ENCODE data around the gene BAZ2B. TPM values are rescaled to one million over a fixed set of nuclear protein-coding genes. Genes with fewer than 3 reads are reported as not detected.
A peak's percentile ranks its signal among the peaks of the same experiment; 100 is the strongest.

The BAZ2B gene
- total and polyA plus RNA-seq, 2 experiments from 2014 or later, result 51.7 to 62.9 TPM

DNA sequence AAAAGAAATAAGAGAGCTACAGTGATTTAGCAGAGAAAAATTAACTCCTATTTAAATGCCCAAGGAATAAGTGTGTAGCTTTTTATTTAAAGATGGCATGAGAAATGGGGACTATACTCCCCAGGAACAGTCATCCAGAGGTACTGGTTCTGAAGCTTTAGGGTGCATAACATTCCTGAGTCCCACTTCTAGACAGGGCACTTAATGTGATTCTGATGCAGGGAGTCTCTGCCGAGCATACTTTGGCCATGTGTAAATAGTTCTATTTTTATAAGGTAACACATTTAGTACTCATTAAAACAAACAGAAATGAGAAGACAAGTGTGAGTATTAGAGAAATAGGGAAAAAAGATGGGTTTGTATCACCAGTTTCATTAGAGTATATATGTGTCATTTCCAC lies 175.2 kb downstream of the BAZ2B start (continued):
- TF ChIP-seq, protein P1, sequence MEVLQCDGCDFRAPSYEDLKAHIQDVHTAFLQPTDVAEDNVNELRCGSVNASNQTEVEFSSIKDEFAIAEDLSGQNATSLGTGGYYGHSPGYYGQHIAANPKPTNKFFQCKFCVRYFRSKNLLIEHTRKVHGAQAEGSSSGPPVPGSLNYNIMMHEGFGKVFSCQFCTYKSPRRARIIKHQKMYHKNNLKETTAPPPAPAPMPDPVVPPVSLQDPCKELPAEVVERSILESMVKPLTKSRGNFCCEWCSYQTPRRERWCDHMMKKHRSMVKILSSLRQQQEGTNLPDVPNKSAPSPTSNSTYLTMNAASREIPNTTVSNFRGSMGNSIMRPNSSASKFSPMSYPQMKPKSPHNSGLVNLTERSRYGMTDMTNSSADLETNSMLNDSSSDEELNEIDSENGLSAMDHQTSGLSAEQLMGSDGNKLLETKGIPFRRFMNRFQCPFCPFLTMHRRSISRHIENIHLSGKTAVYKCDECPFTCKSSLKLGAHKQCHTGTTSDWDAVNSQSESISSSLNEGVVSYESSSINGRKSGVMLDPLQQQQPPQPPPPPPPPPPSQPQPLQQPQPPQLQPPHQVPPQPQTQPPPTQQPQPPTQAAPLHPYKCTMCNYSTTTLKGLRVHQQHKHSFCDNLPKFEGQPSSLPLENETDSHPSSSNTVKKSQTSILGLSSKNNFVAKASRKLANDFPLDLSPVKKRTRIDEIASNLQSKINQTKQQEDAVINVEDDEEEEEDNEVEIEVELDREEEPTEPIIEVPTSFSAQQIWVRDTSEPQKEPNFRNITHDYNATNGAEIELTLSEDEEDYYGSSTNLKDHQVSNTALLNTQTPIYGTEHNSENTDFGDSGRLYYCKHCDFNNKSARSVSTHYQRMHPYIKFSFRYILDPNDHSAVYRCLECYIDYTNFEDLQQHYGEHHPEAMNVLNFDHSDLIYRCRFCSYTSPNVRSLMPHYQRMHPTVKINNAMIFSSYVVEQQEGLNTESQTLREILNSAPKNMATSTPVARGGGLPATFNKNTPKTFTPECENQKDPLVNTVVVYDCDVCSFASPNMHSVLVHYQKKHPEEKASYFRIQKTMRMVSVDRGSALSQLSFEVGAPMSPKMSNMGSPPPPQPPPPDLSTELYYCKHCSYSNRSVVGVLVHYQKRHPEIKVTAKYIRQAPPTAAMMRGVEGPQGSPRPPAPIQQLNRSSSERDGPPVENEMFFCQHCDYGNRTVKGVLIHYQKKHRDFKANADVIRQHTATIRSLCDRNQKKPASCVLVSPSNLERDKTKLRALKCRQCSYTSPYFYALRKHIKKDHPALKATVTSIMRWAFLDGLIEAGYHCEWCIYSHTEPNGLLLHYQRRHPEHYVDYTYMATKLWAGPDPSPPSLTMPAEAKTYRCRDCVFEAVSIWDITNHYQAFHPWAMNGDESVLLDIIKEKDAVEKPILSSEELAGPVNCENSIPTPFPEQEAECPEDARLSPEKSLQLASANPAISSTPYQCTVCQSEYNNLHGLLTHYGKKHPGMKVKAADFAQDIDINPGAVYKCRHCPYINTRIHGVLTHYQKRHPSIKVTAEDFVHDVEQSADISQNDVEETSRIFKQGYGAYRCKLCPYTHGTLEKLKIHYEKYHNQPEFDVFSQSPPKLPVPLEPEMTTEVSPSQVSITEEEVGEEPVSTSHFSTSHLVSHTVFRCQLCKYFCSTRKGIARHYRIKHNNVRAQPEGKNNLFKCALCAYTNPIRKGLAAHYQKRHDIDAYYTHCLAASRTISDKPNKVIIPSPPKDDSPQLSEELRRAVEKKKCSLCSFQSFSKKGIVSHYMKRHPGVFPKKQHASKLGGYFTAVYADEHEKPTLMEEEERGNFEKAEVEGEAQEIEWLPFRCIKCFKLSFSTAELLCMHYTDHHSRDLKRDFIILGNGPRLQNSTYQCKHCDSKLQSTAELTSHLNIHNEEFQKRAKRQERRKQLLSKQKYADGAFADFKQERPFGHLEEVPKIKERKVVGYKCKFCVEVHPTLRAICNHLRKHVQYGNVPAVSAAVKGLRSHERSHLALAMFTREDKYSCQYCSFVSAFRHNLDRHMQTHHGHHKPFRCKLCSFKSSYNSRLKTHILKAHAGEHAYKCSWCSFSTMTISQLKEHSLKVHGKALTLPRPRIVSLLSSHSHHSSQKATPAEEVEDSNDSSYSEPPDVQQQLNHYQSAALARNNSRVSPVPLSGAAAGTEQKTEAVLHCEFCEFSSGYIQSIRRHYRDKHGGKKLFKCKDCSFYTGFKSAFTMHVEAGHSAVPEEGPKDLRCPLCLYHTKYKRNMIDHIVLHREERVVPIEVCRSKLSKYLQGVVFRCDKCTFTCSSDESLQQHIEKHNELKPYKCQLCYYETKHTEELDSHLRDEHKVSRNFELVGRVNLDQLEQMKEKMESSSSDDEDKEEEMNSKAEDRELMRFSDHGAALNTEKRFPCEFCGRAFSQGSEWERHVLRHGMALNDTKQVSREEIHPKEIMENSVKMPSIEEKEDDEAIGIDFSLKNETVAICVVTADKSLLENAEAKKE (CRISPR knock-in tag; IDR thresholded peaks at IDR 0.05), result no peak
- no peak for TF ChIP-seq POLR2AphosphoS5 (IDR thresholded peaks at IDR 0.05; ENCODE audit: low read depth)

DNA sequence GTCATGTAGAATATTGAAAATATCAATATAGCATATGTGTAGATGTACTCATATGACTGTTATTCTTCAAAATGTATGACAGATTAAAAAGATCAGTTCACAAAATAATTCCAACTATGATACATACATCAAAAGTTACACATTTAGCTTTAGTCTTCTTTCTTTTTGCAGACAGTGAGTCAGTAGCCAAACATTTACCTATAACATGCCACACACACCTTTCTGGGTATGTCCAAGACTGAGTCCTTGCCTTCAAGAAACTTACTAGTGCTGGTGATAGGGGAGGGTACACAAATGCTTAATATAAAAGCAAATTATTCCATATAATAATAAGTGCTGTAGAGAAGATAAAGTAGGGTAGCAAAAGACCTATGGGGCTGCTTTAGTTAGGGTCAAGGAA lies 176.9 kb downstream of the BAZ2B start:
- H3K9me2 ChIP-seq (ENCODE audit: insufficient read depth), result no peaks in the 10 kb centered on the region
- no peaks in the 10 kb centered on the region for H3K9me3 Mint-ChIP-seq
- H4K20me1 ChIP-seq (replicated peaks; ENCODE audit: insufficient read depth), result no peaks in the 10 kb centered on the region
- no peaks in the 10 kb centered on the region for H3F3A ChIP-seq (replicated peaks; ENCODE audit: low read depth)
- H3K27me3 ChIP-seq (ENCODE audit: insufficient read depth), result no peaks in the 10 kb centered on the region
- H3K27ac Mint-ChIP-seq, result no peak overlapping the region
- H3K27ac ChIP-seq (ENCODE audit: low read depth), result 0 out of 2 replicates have a peak overlapping the region, but pooled peaks have one; percentile 17
- no peak overlapping the region for H2AFZ ChIP-seq
- H3K36me3 ChIP-seq (ENCODE audit: insufficient read depth), result peaks cover 22% of the 10 kb centered on the region; the same call in 1 of the 2 replicates
- no peak overlapping the region for H3K4me3 Mint-ChIP-seq
- H3K4me1 ChIP-seq (ENCODE audit: insufficient read depth), result no peaks in the 10 kb centered on the region
- H3K36me3 Mint-ChIP-seq (ENCODE audit: low read depth), result peaks cover 29% of the 10 kb centered on the region; the same call in 2 of the 3 replicates
- no peak for ATAC-seq
- H3K4me1 Mint-ChIP-seq, result no peaks in the 10 kb centered on the region
- no peaks in the 10 kb centered on the region for H3K27me3 Mint-ChIP-seq (ENCODE audit: insufficient read depth, low read depth, poor library complexity)
- H3K4me3 ChIP-seq, result no peak overlapping the region
- DNase-seq (ENCODE audit: low spot score), result no peak
- H3K79me2 ChIP-seq (replicated peaks; ENCODE audit: insufficient read depth), result no peaks in the 10 kb centered on the region
- no peak overlapping the region for H3K4me2 ChIP-seq
- TF ChIP-seq JUNB (IDR thresholded peaks at IDR 0.05; ENCODE audit: unreplicated experiment) (no peak), STAT1 (IDR thresholded peaks at IDR 0.05; ENCODE audit: unreplicated experiment) (no peak), EZH2 (IDR thresholded peaks at IDR 0.05; ENCODE audit: low read depth, unreplicated experiment) (no peak), ZNF114 (CRISPR knock-in tag; IDR thresholded peaks at IDR 0.05) (no peak)
- TF ChIP-seq, protein P2, sequence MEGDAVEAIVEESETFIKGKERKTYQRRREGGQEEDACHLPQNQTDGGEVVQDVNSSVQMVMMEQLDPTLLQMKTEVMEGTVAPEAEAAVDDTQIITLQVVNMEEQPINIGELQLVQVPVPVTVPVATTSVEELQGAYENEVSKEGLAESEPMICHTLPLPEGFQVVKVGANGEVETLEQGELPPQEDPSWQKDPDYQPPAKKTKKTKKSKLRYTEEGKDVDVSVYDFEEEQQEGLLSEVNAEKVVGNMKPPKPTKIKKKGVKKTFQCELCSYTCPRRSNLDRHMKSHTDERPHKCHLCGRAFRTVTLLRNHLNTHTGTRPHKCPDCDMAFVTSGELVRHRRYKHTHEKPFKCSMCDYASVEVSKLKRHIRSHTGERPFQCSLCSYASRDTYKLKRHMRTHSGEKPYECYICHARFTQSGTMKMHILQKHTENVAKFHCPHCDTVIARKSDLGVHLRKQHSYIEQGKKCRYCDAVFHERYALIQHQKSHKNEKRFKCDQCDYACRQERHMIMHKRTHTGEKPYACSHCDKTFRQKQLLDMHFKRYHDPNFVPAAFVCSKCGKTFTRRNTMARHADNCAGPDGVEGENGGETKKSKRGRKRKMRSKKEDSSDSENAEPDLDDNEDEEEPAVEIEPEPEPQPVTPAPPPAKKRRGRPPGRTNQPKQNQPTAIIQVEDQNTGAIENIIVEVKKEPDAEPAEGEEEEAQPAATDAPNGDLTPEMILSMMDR (conservative IDR thresholded peaks at IDR 0.05; ENCODE audit: low read depth in 2 of 2), result no peak
- TF ChIP-seq, protein P3, sequence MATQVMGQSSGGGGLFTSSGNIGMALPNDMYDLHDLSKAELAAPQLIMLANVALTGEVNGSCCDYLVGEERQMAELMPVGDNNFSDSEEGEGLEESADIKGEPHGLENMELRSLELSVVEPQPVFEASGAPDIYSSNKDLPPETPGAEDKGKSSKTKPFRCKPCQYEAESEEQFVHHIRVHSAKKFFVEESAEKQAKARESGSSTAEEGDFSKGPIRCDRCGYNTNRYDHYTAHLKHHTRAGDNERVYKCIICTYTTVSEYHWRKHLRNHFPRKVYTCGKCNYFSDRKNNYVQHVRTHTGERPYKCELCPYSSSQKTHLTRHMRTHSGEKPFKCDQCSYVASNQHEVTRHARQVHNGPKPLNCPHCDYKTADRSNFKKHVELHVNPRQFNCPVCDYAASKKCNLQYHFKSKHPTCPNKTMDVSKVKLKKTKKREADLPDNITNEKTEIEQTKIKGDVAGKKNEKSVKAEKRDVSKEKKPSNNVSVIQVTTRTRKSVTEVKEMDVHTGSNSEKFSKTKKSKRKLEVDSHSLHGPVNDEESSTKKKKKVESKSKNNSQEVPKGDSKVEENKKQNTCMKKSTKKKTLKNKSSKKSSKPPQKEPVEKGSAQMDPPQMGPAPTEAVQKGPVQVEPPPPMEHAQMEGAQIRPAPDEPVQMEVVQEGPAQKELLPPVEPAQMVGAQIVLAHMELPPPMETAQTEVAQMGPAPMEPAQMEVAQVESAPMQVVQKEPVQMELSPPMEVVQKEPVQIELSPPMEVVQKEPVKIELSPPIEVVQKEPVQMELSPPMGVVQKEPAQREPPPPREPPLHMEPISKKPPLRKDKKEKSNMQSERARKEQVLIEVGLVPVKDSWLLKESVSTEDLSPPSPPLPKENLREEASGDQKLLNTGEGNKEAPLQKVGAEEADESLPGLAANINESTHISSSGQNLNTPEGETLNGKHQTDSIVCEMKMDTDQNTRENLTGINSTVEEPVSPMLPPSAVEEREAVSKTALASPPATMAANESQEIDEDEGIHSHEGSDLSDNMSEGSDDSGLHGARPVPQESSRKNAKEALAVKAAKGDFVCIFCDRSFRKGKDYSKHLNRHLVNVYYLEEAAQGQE (IDR thresholded peaks at IDR 0.05; ENCODE audit: unreplicated experiment), result no peak

All from GM23338 (cell line).